Suprapubic skin (tissue), 4 donors: Measurements from ENCODE around the gene ADAM11. TPM values are rescaled to one million over a fixed set of nuclear protein-coding genes. Genes with fewer than 3 reads are reported as not detected.
A peak's percentile ranks its signal among the peaks of the same experiment; 100 is the strongest.
"Not testable (repeated sequence)": the region's sequence is repeated elsewhere in the genome, so short reads cannot be mapped to it uniquely, and the experiment has no call there.

Experiments used
- DNase-seq, 2 donors: peaks; one replicate each; pipeline ENCODE4 v3.0.0-alpha.2; 2019; ENCODE audit warnings: low spot score in 2 of 2
- H3K27ac ChIP-seq: fragments of 200-600 bp; sonication (generic); one replicate; pipeline ENCODE4 v1.5.1; 2019
- H3K27me3 ChIP-seq: fragments of 200-600 bp; sonication (generic); one replicate; pipeline ENCODE4 v1.5.1; 2019
- H3K36me3 ChIP-seq: fragments of 200-600 bp; sonication (generic); one replicate; pipeline ENCODE4 v1.5.1; 2019
- H3K4me1 ChIP-seq: fragments of 200-600 bp; sonication (generic); one replicate; pipeline ENCODE4 v1.5.1; 2019
- H3K4me3 ChIP-seq: fragments of 200-600 bp; sonication (generic); one replicate; pipeline ENCODE4 v1.5.1; 2019; ENCODE audit warnings: mild to moderate bottlenecking
- H3K9me3 ChIP-seq: fragments of 200-600 bp; sonication (generic); one replicate; pipeline ENCODE4 v1.5.1; 2019
- CTCF ChIP-seq, 2 donors: fragments of 200-600 bp in 1 of 2; fragments of 450-650 bp in 1 of 2; sonication (generic) in 1 of 2; IDR thresholded peaks; one replicate each; pipeline ENCODE4 v1.5.1; 2016 to 2019; ENCODE audit warnings: antibody characterized with exemption in 2 of 2, mild to moderate bottlenecking in 1 of 2, moderate library complexity in 1 of 2
- EP300 ChIP-seq: sonication (generic); formaldehyde crosslinking; IDR thresholded peaks from one replicate; pipeline ENCODE4 v1.6.1; 2017; ENCODE audit warnings: antibody characterized with exemption
- POLR2A ChIP-seq, 2 donors: fragments of 450-650 bp; IDR thresholded peaks; one replicate each; pipeline ENCODE4 v1.6.1; 2017; ENCODE audit warnings: antibody characterized with exemption in 2 of 2, mild to moderate bottlenecking in 2 of 2, moderate library complexity in 2 of 2
- POLR2AphosphoS5 ChIP-seq, 3 donors: sonication (generic); formaldehyde crosslinking; IDR thresholded peaks; one replicate each; pipeline ENCODE4 v1.6.1; 2017; ENCODE audit warnings: antibody characterized with exemption in 3 of 3
- WGBS: methylation state at CpG from one replicate; pipeline ENCODE4 v1.1.5; 2018; 5-methylcytosine and 5-hydroxymethylcytosine counted together
- total RNA-seq, 4 donors: library from RNA; depleted of rRNA; stranded (reverse); fragments of >200 nt; gene quantifications; one replicate each; pipeline ENCODE4 v1.1.0, GENCODE V29; 2016

The ADAM11 gene
- total RNA-seq, 4 donors from 2014 or later: 0.98 to 1.5 (median 1.1) TPM

GRCh38 chr17:44752953-44753861, 5.6 kb upstream of the ADAM11 start:
- no peak for TF ChIP-seq EP300
- TF ChIP-seq CTCF (IDR thresholded peaks at IDR 0.05): no peak
- WGBS: 83% methylated on average over 13 of the region's 17 CpGs
- Histone ChIP-seq H3K36me3 (peaks cover 27% of the 10 kb centered on the region), H3K9me3 (no peaks in the 10 kb centered on the region), H3K27ac (no peak overlapping the region), H3K27me3 (peaks cover 9% of the 10 kb centered on the region), H3K4me3 (no peak overlapping the region), H3K4me1 (no peaks in the 10 kb centered on the region)
- no peak for DNase-seq

GRCh38 chr17:44754276-44754675, 4.5 kb upstream of the ADAM11 start:
- peaks cover 10% of the 10 kb centered on the region for H3K4me1 ChIP-seq
- no peak for DNase-seq
- peaks cover 19% of the 10 kb centered on the region for H3K27me3 ChIP-seq
- TF ChIP-seq EP300 (no peak), CTCF (IDR thresholded peaks at IDR 0.05) (no peak), POLR2A (IDR thresholded peaks at IDR 0.05) (no peak), POLR2AphosphoS5 (IDR thresholded peaks at IDR 0.05) (no peak)
- H3K4me3 ChIP-seq: no peak overlapping the region
- no peaks in the 10 kb centered on the region for H3K9me3 ChIP-seq
- no peak overlapping the region for H3K27ac ChIP-seq
- 79% methylated on average over 7 of the region's 7 CpGs for WGBS
- H3K36me3 ChIP-seq: peaks cover 17% of the 10 kb centered on the region

- Histone ChIP-seq H3K4me1 (peaks cover 16% of the 10 kb centered on the region), H3K27me3 (peaks cover 28% of the 10 kb centered on the region)
- not testable (repeated sequence) for H3K36me3 ChIP-seq, H3K4me3 ChIP-seq, H3K9me3 ChIP-seq, DNase-seq, H3K27ac ChIP-seq
- WGBS: 92% methylated on average over 5 of the region's 5 CpGs
Observed at GRCh38 chr17:44755180-44755579, 3.6 kb upstream of the ADAM11 start.

GRCh38 chr17:44757045-44757917, 1.5 kb upstream of the ADAM11 start:
- Histone ChIP-seq H3K27me3 (peaks cover 43% of the 10 kb centered on the region), H3K27ac (no peak overlapping the region), H3K9me3 (no peaks in the 10 kb centered on the region), H3K4me1 (peaks cover 16% of the 10 kb centered on the region), H3K4me3 (no peak overlapping the region), H3K36me3 (no peaks in the 10 kb centered on the region)
- DNase-seq: no peak
- WGBS: 57% methylated on average over 7 of the region's 10 CpGs
- TF ChIP-seq POLR2AphosphoS5 (IDR thresholded peaks at IDR 0.05) (no peak), POLR2A (IDR thresholded peaks at IDR 0.05) (no peak), EP300 (no peak), CTCF (IDR thresholded peaks at IDR 0.05) (no peak)

GRCh38 chr17:44757918-44758413, 822 bp upstream of the ADAM11 start:
- peak overlapping the region; percentile 60 for H3K4me3 ChIP-seq
- no peak overlapping the region for H3K27ac ChIP-seq
- DNase-seq: no peak
- TF ChIP-seq EP300 (no peak), POLR2AphosphoS5 (IDR thresholded peaks at IDR 0.05) (no peak), POLR2A (IDR thresholded peaks at IDR 0.05) (no peak)
- H3K4me1 ChIP-seq: peaks cover 16% of the 10 kb centered on the region
- no peaks in the 10 kb centered on the region for H3K9me3 ChIP-seq
- peaks cover 43% of the 10 kb centered on the region for H3K27me3 ChIP-seq
- no peaks in the 10 kb centered on the region for H3K36me3 ChIP-seq
- WGBS: 62% methylated on average over 4 of the region's 5 CpGs
